Measurements from ENCODE around the gene MITD1.

DNA sequence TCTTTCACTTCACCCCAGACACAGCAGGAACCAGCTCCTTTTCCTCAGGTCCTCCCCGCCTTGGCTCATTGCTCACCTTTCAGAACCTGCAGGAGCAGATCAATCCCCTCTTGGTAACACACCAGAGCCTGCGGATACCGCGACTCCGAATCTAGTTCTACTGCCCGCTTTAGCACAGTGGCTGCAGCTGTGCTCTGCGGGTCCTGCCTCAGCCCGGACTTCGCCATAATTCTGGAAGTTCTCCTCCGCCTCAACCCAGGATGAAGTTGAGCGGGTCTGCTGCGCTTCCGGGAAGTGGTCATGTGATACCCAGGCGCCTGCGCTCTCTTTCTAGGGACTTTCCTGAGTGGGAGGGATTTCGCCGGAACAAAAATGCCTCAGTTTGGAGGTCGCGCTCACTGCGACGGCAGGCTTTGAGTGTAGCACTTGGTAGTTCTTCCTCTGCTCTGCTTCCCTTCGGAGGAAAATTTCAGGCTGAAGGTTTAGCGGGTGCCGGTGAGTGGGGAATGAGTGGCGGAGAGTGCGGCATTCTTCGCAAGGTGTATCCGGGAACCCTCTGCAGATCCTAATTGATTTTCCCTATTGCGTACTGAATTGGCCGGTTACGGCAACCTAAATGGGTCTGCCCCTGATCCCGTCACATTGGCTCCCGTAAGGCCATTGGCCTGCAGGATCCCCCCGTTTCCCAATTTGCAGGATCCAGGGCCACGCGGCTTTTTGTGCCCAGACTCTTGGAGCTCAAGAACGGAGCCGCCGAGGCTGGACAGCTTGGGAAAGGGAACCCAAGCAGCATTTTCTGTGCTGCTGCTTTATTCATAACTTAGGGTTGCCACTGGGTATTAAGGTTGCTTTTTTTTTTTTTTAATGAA lies at the start of gene MITD1, which contains the start of gene MRPL30:
- TF ChIP-seq, protein P1, sequence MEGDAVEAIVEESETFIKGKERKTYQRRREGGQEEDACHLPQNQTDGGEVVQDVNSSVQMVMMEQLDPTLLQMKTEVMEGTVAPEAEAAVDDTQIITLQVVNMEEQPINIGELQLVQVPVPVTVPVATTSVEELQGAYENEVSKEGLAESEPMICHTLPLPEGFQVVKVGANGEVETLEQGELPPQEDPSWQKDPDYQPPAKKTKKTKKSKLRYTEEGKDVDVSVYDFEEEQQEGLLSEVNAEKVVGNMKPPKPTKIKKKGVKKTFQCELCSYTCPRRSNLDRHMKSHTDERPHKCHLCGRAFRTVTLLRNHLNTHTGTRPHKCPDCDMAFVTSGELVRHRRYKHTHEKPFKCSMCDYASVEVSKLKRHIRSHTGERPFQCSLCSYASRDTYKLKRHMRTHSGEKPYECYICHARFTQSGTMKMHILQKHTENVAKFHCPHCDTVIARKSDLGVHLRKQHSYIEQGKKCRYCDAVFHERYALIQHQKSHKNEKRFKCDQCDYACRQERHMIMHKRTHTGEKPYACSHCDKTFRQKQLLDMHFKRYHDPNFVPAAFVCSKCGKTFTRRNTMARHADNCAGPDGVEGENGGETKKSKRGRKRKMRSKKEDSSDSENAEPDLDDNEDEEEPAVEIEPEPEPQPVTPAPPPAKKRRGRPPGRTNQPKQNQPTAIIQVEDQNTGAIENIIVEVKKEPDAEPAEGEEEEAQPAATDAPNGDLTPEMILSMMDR (IDR thresholded peaks at IDR 0.05) = peak in 1 of 3 experiments; percentile 5
- no peak for TF ChIP-seq POLR2A (IDR thresholded peaks at IDR 0.05)

Measured in testis (tissue), 2 donors.